Left ventricle myocardium inferior (tissue), 1 donor: Measurements from ENCODE around the gene OR9Q1. TPM values are rescaled to one million over a fixed set of nuclear protein-coding genes. Genes with fewer than 3 reads are reported as not detected.
A peak's percentile ranks its signal among the peaks of the same experiment; 100 is the strongest.

Source experiments
- DNase-seq: peaks from one replicate; pipeline ENCODE4 v3.0.0-alpha.2; 2020
- H3K27ac ChIP-seq: fragments of 200-600 bp; replicated peaks from 2 replicates; pipeline ENCODE4 v1.8.0; 2021
- H3K27me3 ChIP-seq: fragments of 200-600 bp; 2 replicates; pipeline ENCODE4 v1.8.0; 2021; ENCODE audit warnings: low read depth
- H3K36me3 ChIP-seq: fragments of 200-600 bp; 2 replicates; pipeline ENCODE4 v1.8.0; 2021
- H3K4me1 ChIP-seq: fragments of 200-600 bp; 2 replicates; pipeline ENCODE4 v1.8.0; 2021
- H3K4me3 ChIP-seq: fragments of 200-600 bp; 2 replicates; pipeline ENCODE4 v1.8.0; 2021; ENCODE audit warnings: mild to moderate bottlenecking, moderate library complexity
- H3K9me3 ChIP-seq: fragments of 200-600 bp; replicated peaks from 2 replicates; pipeline ENCODE4 v1.8.0; 2021
- CTCF ChIP-seq: fragments of 200-600 bp; IDR thresholded peaks from 2 replicates; pipeline ENCODE4 v1.8.0; 2021; ENCODE audit warnings: antibody characterized with exemption, mild to moderate bottlenecking, borderline replicate concordance
- intact Hi-C: fragments of 100-400 bp; cut with micrococcal nuclease; formaldehyde crosslinking; loops from one replicate; pipeline ENCODE4 v1.11.0; 2022
- total RNA-seq: library from RNA; stranded (reverse); fragmentation: NEBNext Ultra II Directional; extraction: Animal tissue kit (Norgen Biotek cat#: 25700); gene quantifications from one replicate; pipeline ENCODE4 v1.2.1, GENCODE V29; 2021
- donor health status: DM: no; HTN: yes; CAD: no; lungs with severe emphysema.

Gene OR9Q1
- total RNA-seq, 1 donor from 2014 or later = not detected

GRCh38 chr11:58000699-58001098, 23.0 kb upstream of the OR9Q1 start:
- H3K9me3 ChIP-seq = peaks cover 6% of the 10 kb centered on the region
- H3K4me1 ChIP-seq = peaks cover 29% of the 10 kb centered on the region
- no peak overlapping the region for H3K27ac ChIP-seq
- TF ChIP-seq CTCF = no peak
- intact Hi-C loops = no loop called here
- H3K27me3 ChIP-seq = no peaks in the 10 kb centered on the region
- no peak for DNase-seq
- no peaks in the 10 kb centered on the region for H3K36me3 ChIP-seq
- H3K4me3 ChIP-seq = no peak overlapping the region

- H3K27ac ChIP-seq = peak overlapping the region; percentile 78
- DNase-seq = no peak
- no peak for TF ChIP-seq CTCF
- no peak overlapping the region for H3K4me3 ChIP-seq
- no peaks in the 10 kb centered on the region for H3K36me3 ChIP-seq
- H3K4me1 ChIP-seq = peaks cover 29% of the 10 kb centered on the region
- peaks cover 6% of the 10 kb centered on the region for H3K9me3 ChIP-seq
- intact Hi-C loops = no loop called here
- no peaks in the 10 kb centered on the region for H3K27me3 ChIP-seq
Observed at GRCh38 chr11:58003036-58003435, 20.6 kb upstream of the OR9Q1 start.

GRCh38 chr11:58003591-58003990, 20.1 kb upstream of the OR9Q1 start:
- no peaks in the 10 kb centered on the region for H3K36me3 ChIP-seq
- intact Hi-C loops = no loop called here
- H3K27me3 ChIP-seq = no peaks in the 10 kb centered on the region
- H3K4me1 ChIP-seq = peaks cover 29% of the 10 kb centered on the region
- H3K4me3 ChIP-seq = no peak overlapping the region
- no peak for DNase-seq
- no peak for TF ChIP-seq CTCF
- peaks cover 6% of the 10 kb centered on the region for H3K9me3 ChIP-seq
- peak overlapping the region; percentile 78 for H3K27ac ChIP-seq

GRCh38 chr11:58004664-58005063, 19.0 kb upstream of the OR9Q1 start:
- H3K27ac ChIP-seq = peak overlapping the region; percentile 78

GRCh38 chr11:58006940-58007339, 16.7 kb upstream of the OR9Q1 start:
- Histone ChIP-seq H3K27ac (no peak overlapping the region), H3K36me3 (no peaks in the 10 kb centered on the region), H3K9me3 (no peaks in the 10 kb centered on the region), H3K4me1 (peaks cover 29% of the 10 kb centered on the region), H3K27me3 (no peaks in the 10 kb centered on the region), H3K4me3 (no peak overlapping the region)
- DNase-seq = no peak
- intact Hi-C loops = no loop called here
- no peak for TF ChIP-seq CTCF

More at GRCh38 chr11:58004664-58005063, 19.0 kb upstream of the OR9Q1 start:
- Histone ChIP-seq H3K4me3 (no peak overlapping the region), H3K27me3 (no peaks in the 10 kb centered on the region), H3K4me1 (peaks cover 29% of the 10 kb centered on the region), H3K9me3 (peaks cover 6% of the 10 kb centered on the region), H3K36me3 (no peaks in the 10 kb centered on the region)
- intact Hi-C loops = no loop called here
- no peak for TF ChIP-seq CTCF
- DNase-seq = no peak

- no peak for DNase-seq
- Histone ChIP-seq H3K9me3 (no peaks in the 10 kb centered on the region), H3K27ac (no peak overlapping the region), H3K4me3 (no peak overlapping the region), H3K4me1 (no peaks in the 10 kb centered on the region), H3K36me3 (no peaks in the 10 kb centered on the region), H3K27me3 (no peaks in the 10 kb centered on the region)
- no peak for TF ChIP-seq CTCF
- intact Hi-C loops = no loop called here
Observed at GRCh38 chr11:58011771-58012170, 11.9 kb upstream of the OR9Q1 start.
